GM12878 (cell line): ENCODE data around the gene SPTLC2. TPM values are rescaled to one million over a fixed set of nuclear protein-coding genes. Genes with fewer than 3 reads are reported as not detected.

ENCODE experiments used
- ATAC-seq: fragments of 200-7000 bp; cut with Tn5 transposase; 3 replicates; pipeline ENCODE4 v1.9.1; 2020; ENCODE audit warnings: mild to moderate bottlenecking, moderate library complexity
- BruUV-seq: library from RNA; stranded (reverse); fragments of 400-500 nt; replicated peaks from 2 replicates; lab custom pipeline; 2021; lab: Mats Ljungman, UMichigan
- CTCF ChIA-PET: fragments of 300-600 bp; sonication (Branson Sonifier 250); formaldehyde crosslinking; extraction: SDS; loops from one replicate; lab custom pipeline; 2021; ENCODE audit warnings: inconsistent platforms; lab: Yijun Ruan, JAX
- POLR2A ChIA-PET: fragments of 350-600 bp; formaldehyde crosslinking; extraction: SDS; loops from one replicate; lab custom pipeline; 2021; ENCODE audit warnings: inconsistent platforms; lab: Charles Lee
- RAD21 ChIA-PET: fragments of 300-600 bp; sonication (Branson Sonifier 250); formaldehyde crosslinking; loops from one replicate; lab custom pipeline; 2023; ENCODE audit warnings: antibody characterized with exemption; ENCODE audit not compliant: unreplicated experiment; lab: Charles Lee
- SMC1A ChIA-PET: fragments of 300-600 bp; sonication (Branson Sonifier 250); formaldehyde crosslinking; loops from one replicate; lab custom pipeline; 2023; ENCODE audit not compliant: unreplicated experiment, uncharacterized antibody; lab: Charles Lee
- DNase-seq: peaks from one replicate; pipeline ENCODE4 v3.0.0-alpha.2; 2011; ENCODE audit warnings: low read depth, low spot score
- FAIRE-seq: peaks from 3 replicates; lab custom pipeline; 2011; peaks lifted over from hg19 to GRCh38; lab: Jason Lieb, UNC
- H2AFZ ChIP-seq: 2 replicates; pipeline ENCODE4 v1.6.0; 2011; ENCODE audit warnings: low read depth, low read length, control low read depth; ENCODE audit not compliant: control insufficient read depth
- H3K27ac ChIP-seq: 2 replicates; pipeline ENCODE4 v1.5.1; 2011; ENCODE audit warnings: control low read depth; ENCODE audit not compliant: control insufficient read depth, insufficient read depth
- H3K27me3 ChIP-seq, 2 experiments: replicated peaks in 1 of 2; 2 replicates each; pipeline versions ENCODE4 v1.6.0 to v1.6.1; 2011; ENCODE audit warnings: low read length in 1 of 2; ENCODE audit not compliant: control insufficient read depth in 2 of 2, insufficient read depth in 2 of 2
- H3K36me3 ChIP-seq, 2 experiments: 2 replicates each; pipeline ENCODE4 v1.5.1; 2011; ENCODE audit warnings: low read length in 1 of 2; ENCODE audit not compliant: control insufficient read depth in 2 of 2, insufficient read depth in 2 of 2
- H3K4me1 ChIP-seq: 2 replicates; pipeline ENCODE4 v1.6.1; 2011; ENCODE audit warnings: mild to moderate bottlenecking, low read length, moderate library complexity, mixed read lengths; ENCODE audit not compliant: control insufficient read depth, insufficient read depth
- H3K4me2 ChIP-seq: 2 replicates; pipeline ENCODE4 v1.6.0; 2011; ENCODE audit warnings: control low read depth; ENCODE audit not compliant: control insufficient read depth, insufficient read depth
- H3K4me3 ChIP-seq: fragments of 200-600 bp; sonication (generic); 2 replicates; pipeline ENCODE4 v1.5.1; 2016
- H3K79me2 ChIP-seq: 2 replicates; pipeline ENCODE4 v1.6.0; 2011; ENCODE audit warnings: low read length; ENCODE audit not compliant: control insufficient read depth, insufficient read depth
- H3K9ac ChIP-seq: 2 replicates; pipeline ENCODE4 v1.8.0; 2011; ENCODE audit warnings: low read length, control low read depth, mixed read lengths; ENCODE audit not compliant: control insufficient read depth, insufficient read depth
- H3K9me3 ChIP-seq: replicated peaks from 3 replicates; pipeline ENCODE4 v1.5.1; 2011; ENCODE audit warnings: mild to moderate bottlenecking, low read length; ENCODE audit not compliant: control insufficient read depth, insufficient read depth
- H4K20me1 ChIP-seq: 2 replicates; pipeline ENCODE4 v1.6.0; 2011; ENCODE audit not compliant: control insufficient read depth, insufficient read depth
- ASH2L ChIP-seq: fragments of 300-600, 200-600 bp; sonication (generic); IDR thresholded peaks from 2 replicates; pipeline ENCODE4 v1.6.1; 2017; ENCODE audit warnings: low read depth, mild to moderate bottlenecking, borderline replicate concordance
- CHD2 ChIP-seq: IDR thresholded peaks from 2 replicates; pipeline ENCODE4 v1.6.1; 2011; ENCODE audit warnings: low read depth, low read length, improper control_type of control experiment, borderline replicate concordance
- CREB1 ChIP-seq: IDR thresholded peaks from 2 replicates; pipeline ENCODE4 v1.6.1; 2012; ENCODE audit warnings: low read depth, mild to moderate bottlenecking, inconsistent platforms
- NR2F1 ChIP-seq: fragments of 450-650 bp; conservative IDR thresholded peaks from 2 replicates; pipeline ENCODE4 v1.6.1; 2017; ENCODE audit warnings: mild to moderate bottlenecking
- PKNOX1 ChIP-seq: fragments of 450-650 bp; IDR thresholded peaks from 2 replicates; pipeline ENCODE4 v1.6.1; 2016; ENCODE audit warnings: mild to moderate bottlenecking
- POLR2AphosphoS5 ChIP-seq: IDR thresholded peaks from 2 replicates; pipeline ENCODE4 v1.6.1; 2011; ENCODE audit warnings: mild to moderate bottlenecking, low read length, inconsistent platforms
- RELA ChIP-seq: fragments of 450-650 bp; IDR thresholded peaks from 2 replicates; pipeline ENCODE4 v1.8.0; 2014; ENCODE audit warnings: borderline replicate concordance; ENCODE audit not compliant: partially characterized antibody
- REST ChIP-seq: IDR thresholded peaks from 2 replicates; pipeline ENCODE4 v1.6.1; 2012; ENCODE audit warnings: mild to moderate bottlenecking, low read depth, low read length
- SMARCA5 ChIP-seq: fragments of 450-650 bp; IDR thresholded peaks from 2 replicates; pipeline ENCODE4 v1.6.1; 2017; ENCODE audit warnings: mild to moderate bottlenecking
- SREBF1 ChIP-seq: IDR thresholded peaks from 2 replicates; pipeline ENCODE4 v1.6.1; 2012; ENCODE audit warnings: mild to moderate bottlenecking, low read length
- WRNIP1 ChIP-seq: IDR thresholded peaks from 2 replicates; pipeline ENCODE4 v1.6.1; 2011; ENCODE audit warnings: low read depth, low read length, improper control_type of control experiment, borderline replicate concordance
- ZBTB11 ChIP-seq: fragments of 450-650 bp; formaldehyde crosslinking; IDR thresholded peaks from 2 replicates; pipeline ENCODE4 v1.5.0; 2022; ENCODE audit warnings: mild to moderate bottlenecking, missing genetic modification characterization
- ZZZ3 ChIP-seq: IDR thresholded peaks from 2 replicates; pipeline ENCODE4 v1.6.1; 2011; ENCODE audit warnings: low read depth; ENCODE audit not compliant: control insufficient read depth, insufficient read length
- WGBS: methylation state at CpG from one replicate; pipeline ENCODE4 v1.1.6; 2016; ENCODE audit warnings: low lambda C conversion rate; ENCODE audit not compliant: insufficient replicate concordance, insufficient coverage; ENCODE audit errors: missing lambda C conversion rate; 5-methylcytosine and 5-hydroxymethylcytosine counted together
- in situ Hi-C: fragments of 300-500 bp; cut with MboI; formaldehyde crosslinking; loops from 9 replicates; pipeline ENCODE4 v1.14.3; 2018; ENCODE audit warnings: mixed read lengths
- intact Hi-C: fragments of 100-400 bp; cut with micrococcal nuclease; formaldehyde crosslinking; loops from one replicate; pipeline ENCODE4 v1.14.2; 2022; ENCODE audit not compliant: unreplicated experiment
- polyA plus RNA-seq, 11 experiments: library from polyadenylated mRNA; depleted of rRNA in 4 of 11; unstranded in 6 of 11; stranded (reverse) in 5 of 11; fragments of >200 nt; fragmentation: Nextera tagmentation in 4 of 11; fragmentation: Illumina TruSeq in 1 of 11; extraction: Ambion mirVana in 4 of 11; extraction: Trizol in 1 of 11; gene quantifications; 1 replicate in 1 of 11; 2 replicates in 10 of 11; pipeline versions ENCODE4 v1.2.1 to v1.2.3, GENCODE V29; 2011 to 2016; ENCODE audit warnings: inconsistent platforms in 2 of 11, missing spikeins in 2 of 11, low read depth in 1 of 11
- total RNA-seq, 4 experiments: library from RNA; depleted of rRNA in 3 of 4; stranded (reverse); fragments of >200 nt in 3 of 4; fragmentation: Illumina TruSeq in 1 of 4; extraction: Trizol in 1 of 4; gene quantifications; 2 replicates each; pipeline versions ENCODE4 v1.2.1 to v1.2.3, GENCODE V29; 2013 to 2021

The SPTLC2 gene
- total and polyA plus RNA-seq, 10 of the 15 experiments (the other 5 are each of a cell fraction or from before 2014, with no cell fraction given) = 6.9 to 35.1 (median 19.7) TPM

- 80% methylated on average over 3 of the region's 3 CpGs for WGBS
- DNase-seq (no peak), ATAC-seq (peak; percentile 11; the same call in 1 of the 3 replicates), FAIRE-seq (peak; percentile 7)
- ChIA-PET RAD21 (no interaction called here), POLR2A (interaction anchor here (0.7 to 1.3 kb wide), 2 partner anchors 27 to 228 kb away, joined by 4 read pairs; partner anchors contain the start of genes SAMD15 and TMED8), SMC1A (interaction anchor here (0.6 to 4.3 kb wide), 7 partner anchors 8 to 146 kb away, joined by 3 to 33 read pairs (median 4); no protein-coding TSS in a partner anchor), CTCF (interaction anchor here (1.1 to 1.2 kb wide), 2 partner anchors 12 to 56 kb away, joined by 3 to 7 read pairs; no protein-coding TSS in a partner anchor)
- intact Hi-C loops (no loop called here), in situ Hi-C loops (no loop called here)
- H3K9ac ChIP-seq = no peak overlapping the region
- H2AFZ ChIP-seq = no peak overlapping the region; the same call in 1 of the 2 replicates
- peaks cover 18% of the 10 kb centered on the region for H3K4me1 ChIP-seq
- no peaks in the 10 kb centered on the region for H3K36me3 ChIP-seq
- H3K79me2 ChIP-seq = peaks cover 52% of the 10 kb centered on the region
- peak overlapping the region; percentile 1; the same call in 1 of the 2 replicates for H3K4me2 ChIP-seq
- H4K20me1 ChIP-seq = 0 out of 2 replicates have a peak, but pooled peaks cover 2% of the 10 kb centered on the region
- no peak overlapping the region for H3K4me3 ChIP-seq
- H3K27ac ChIP-seq = no peak overlapping the region
- no TSS peak for BruUV-seq
- H3K27me3 ChIP-seq = no peaks in the 10 kb centered on the region
- no peaks in the 10 kb centered on the region for H3K9me3 ChIP-seq
- TF ChIP-seq NR2F1 (no peak), PKNOX1 (no peak), SREBF1 (no peak), CREB1 (no peak), WRNIP1 (no peak), POLR2AphosphoS5 (no peak), ASH2L (no peak), SMARCA5 (no peak), ZBTB11 (CRISPR knock-in tag) (no peak), REST (no peak), ZZZ3 (no peak), RELA (no peak), CHD2 (no peak)
Measured at GRCh38 chr14:77605392-77605972, 11.0 kb downstream of the SPTLC2 start.
